Epithelial cell of esophagus (primary cell): ENCODE measurements around the gene FOXO6.
A peak's percentile ranks its signal among the peaks of the same experiment; 100 is the strongest.

Source experiments
- DNase-seq: peaks from one replicate; pipeline ENCODE4 v3.0.0; 2010; ENCODE audit warnings: low read depth
- H3K4me3 ChIP-seq: 2 replicates; pipeline ENCODE4 v1.5.1; 2011; ENCODE audit warnings: mild to moderate bottlenecking, low read length, control low read depth
- CTCF ChIP-seq: IDR thresholded peaks from 2 replicates; pipeline ENCODE4 v1.5.1; 2011; ENCODE audit warnings: low read depth, mild to moderate bottlenecking, low read length, control low read depth, inconsistent platforms; ENCODE audit not compliant: insufficient read depth; ENCODE audit errors: missing control alignments

Gene FOXO6

GRCh38 chr1:41363591-41364320, 2.5 kb downstream of the FOXO6 start:
- no peak overlapping the region for H3K4me3 ChIP-seq
- no peak for TF ChIP-seq CTCF
- DNase-seq, result no peak

- TF ChIP-seq CTCF, result no peak
- DNase-seq, result no peak
- H3K4me3 ChIP-seq, result no peak overlapping the region
These were observed 3.4 kb downstream of the FOXO6 start for GRCh38 chr1:41364442-41365319.

GRCh38 chr1:41365320-41365633, 4.0 kb downstream of the FOXO6 start:
- no peak for TF ChIP-seq CTCF
- DNase-seq, result no peak
- no peak overlapping the region for H3K4me3 ChIP-seq

- peak overlapping the region; percentile 33 for H3K4me3 ChIP-seq
- no peak for DNase-seq
- no peak for TF ChIP-seq CTCF
These were observed 4.7 kb downstream of the FOXO6 start for GRCh38 chr1:41365772-41366454.

- TF ChIP-seq CTCF, result no peak
- DNase-seq, result no peak
- H3K4me3 ChIP-seq, result peak overlapping the region; percentile 33
These were observed 5.4 kb downstream of the FOXO6 start for GRCh38 chr1:41366455-41367287.

GRCh38 chr1:41367288-41367642, 6.0 kb downstream of the FOXO6 start:
- no peak for DNase-seq
- no peak overlapping the region for H3K4me3 ChIP-seq
- no peak for TF ChIP-seq CTCF
